ENCODE data around the gene KCNK2.

KCNK2 gene

GRCh38 chr1:215082532-215083382 lies at the start of gene KCNK2:
TSS of gene KCNK2 (plus strand) at chr1:215082737. CDS start at chr1:215083386, 649 bp downstream.
- DNase-seq, result peak in 12 of 51 donors; percentile 2 to 37 (median 8)

- no peak for DNase-seq
These were observed 49.5 kb upstream of the KCNK2 start for GRCh38 chr1:215032911-215033526.

- no peak for DNase-seq
These were observed 42.3 kb upstream of the KCNK2 start for GRCh38 chr1:215040190-215040589.

GRCh38 chr1:215043401-215043800 lies 39.1 kb upstream of the KCNK2 start:
- DNase-seq, result no peak

GRCh38 chr1:215044151-215044550 lies 38.4 kb upstream of the KCNK2 start:
- DNase-seq, result no peak

GRCh38 chr1:215045698-215046308 lies 36.7 kb upstream of the KCNK2 start:
- no peak for DNase-seq

- DNase-seq, result no peak
These were observed 30.1 kb upstream of the KCNK2 start for GRCh38 chr1:215052256-215053015.

- no peak for DNase-seq
These were observed 28.3 kb upstream of the KCNK2 start for GRCh38 chr1:215054266-215054665.

GRCh38 chr1:215055281-215055935 lies 27.1 kb upstream of the KCNK2 start:
- no peak for DNase-seq

- DNase-seq, result no peak
These were observed 26.0 kb upstream of the KCNK2 start for GRCh38 chr1:215056584-215056983.

GRCh38 chr1:215059947-215060346 lies 22.6 kb upstream of the KCNK2 start:
- no peak for DNase-seq

GRCh38 chr1:215064327-215064726 lies 18.2 kb upstream of the KCNK2 start:
- no peak for DNase-seq

- DNase-seq, result no peak
These were observed 11.5 kb upstream of the KCNK2 start for GRCh38 chr1:215071078-215071477.

GRCh38 chr1:215076322-215076721 lies 6.2 kb upstream of the KCNK2 start:
- DNase-seq, result no peak

GRCh38 chr1:215079456-215079855 lies 3.1 kb upstream of the KCNK2 start:
- DNase-seq, result no peak

GRCh38 chr1:215081661-215082531 lies 641 bp upstream of the KCNK2 start:
- DNase-seq, result peak in 4 of 51 donors; percentile 3 to 37 (median 10)

- peak in 15 of 51 donors; percentile 1 to 40 (median 9) for DNase-seq
These were observed 935 bp downstream of the KCNK2 start for GRCh38 chr1:215083383-215083961.

GRCh38 chr1:215084621-215085020 lies 2.1 kb downstream of the KCNK2 start:
- no peak for DNase-seq

- no peak for DNase-seq
These were observed 5.1 kb downstream of the KCNK2 start for GRCh38 chr1:215087603-215088002.

- DNase-seq, result no peak
These were observed 11.8 kb downstream of the KCNK2 start for GRCh38 chr1:215094381-215094780.

Measured in hypothalamus (tissue), 51 donors.